ENCODE data around the gene DDI1. TPM values are rescaled to one million over a fixed set of nuclear protein-coding genes. Genes with fewer than 3 reads are reported as not detected.

DDI1 gene
- total RNA-seq, 2 donors from 2014 or later: not detected

GRCh38 chr11:104078995-104079394, 42.6 kb downstream of the DDI1 start:
- no peaks in the 10 kb centered on the region for H3K4me1 ChIP-seq (ENCODE audit: control insufficient read depth, insufficient read depth, low read length)
- TF ChIP-seq CTCF (conservative IDR thresholded peaks at IDR 0.05): no peak
- no peaks in the 10 kb centered on the region for H3K27me3 Mint-ChIP-seq (ENCODE audit: insufficient read depth)
- no peak overlapping the region for H3K9ac ChIP-seq (ENCODE audit: extremely low read depth, low read length, poor library complexity, severe bottlenecking)
- no peak overlapping the region for H3K27ac ChIP-seq (ENCODE audit: low read depth, low read length)
- no peaks in the 10 kb centered on the region for H3K36me3 Mint-ChIP-seq (ENCODE audit: low read depth)
- H3K4me3 ChIP-seq (ENCODE audit: low read length): no peak overlapping the region
- no peaks in the 10 kb centered on the region for H3K27me3 ChIP-seq (ENCODE audit: control insufficient read depth, insufficient read depth, low read length, poor library complexity, severe bottlenecking)
- H3K4me3 Mint-ChIP-seq: no peak overlapping the region
- DNase-seq: no peak
- H3K4me1 Mint-ChIP-seq: peaks cover 3% of the 10 kb centered on the region
- H3K9me3 ChIP-seq (ENCODE audit: control insufficient read depth, low read length): no peaks in the 10 kb centered on the region
- H3K9me3 Mint-ChIP-seq: no peaks in the 10 kb centered on the region
- H3K36me3 ChIP-seq (ENCODE audit: control insufficient read depth, insufficient read depth, low read length): no peaks in the 10 kb centered on the region
- no peak overlapping the region for H3K27ac Mint-ChIP-seq

- DNase-seq: no peak
- Histone ChIP-seq H3K4me1 (ENCODE audit: control insufficient read depth, insufficient read depth, low read length) (no peaks in the 10 kb centered on the region), H3K9ac (ENCODE audit: extremely low read depth, low read length, poor library complexity, severe bottlenecking) (no peak overlapping the region), H3K36me3 (ENCODE audit: control insufficient read depth, insufficient read depth, low read length) (no peaks in the 10 kb centered on the region), H3K27me3 (ENCODE audit: control insufficient read depth, insufficient read depth, low read length, poor library complexity, severe bottlenecking) (no peaks in the 10 kb centered on the region), H3K9me3 (ENCODE audit: control insufficient read depth, low read length) (no peaks in the 10 kb centered on the region), H3K4me3 (ENCODE audit: low read length) (no peak overlapping the region), H3K27ac (ENCODE audit: low read depth, low read length) (no peak overlapping the region)
- peaks cover 2% of the 10 kb centered on the region for H3K4me1 Mint-ChIP-seq
- no peaks in the 10 kb centered on the region for H3K9me3 Mint-ChIP-seq
- no peaks in the 10 kb centered on the region for H3K27me3 Mint-ChIP-seq (ENCODE audit: insufficient read depth)
- no peak for TF ChIP-seq CTCF (conservative IDR thresholded peaks at IDR 0.05)
- H3K27ac Mint-ChIP-seq: no peak overlapping the region
- H3K4me3 Mint-ChIP-seq: no peak overlapping the region
- H3K36me3 Mint-ChIP-seq (ENCODE audit: low read depth): no peaks in the 10 kb centered on the region
- WGBS, 2 experiments (ENCODE audit: insufficient coverage in 1 of 2, insufficient read length in 1 of 2): 91 to 93% methylated on average over 5 of the region's 5 CpGs
Measured at GRCh38 chr11:104086621-104087020, 50.2 kb downstream of the DDI1 start.

Other genes with a start within 250 kb of the DDI1 start
- gene PDGFD, start 127.5 kb downstream of the DDI1 start, total RNA-seq: 1 to 10 TPM; 2.3 to 4.8 TPM